ENCODE data around the gene HSD17B8. TPM values are rescaled to one million over a fixed set of nuclear protein-coding genes. Genes with fewer than 3 reads are reported as not detected.
A peak's percentile ranks its signal among the peaks of the same experiment; 100 is the strongest.

The HSD17B8 gene
- total RNA-seq, 1 experiment from 2014 or later: 22.0 TPM

DNA sequence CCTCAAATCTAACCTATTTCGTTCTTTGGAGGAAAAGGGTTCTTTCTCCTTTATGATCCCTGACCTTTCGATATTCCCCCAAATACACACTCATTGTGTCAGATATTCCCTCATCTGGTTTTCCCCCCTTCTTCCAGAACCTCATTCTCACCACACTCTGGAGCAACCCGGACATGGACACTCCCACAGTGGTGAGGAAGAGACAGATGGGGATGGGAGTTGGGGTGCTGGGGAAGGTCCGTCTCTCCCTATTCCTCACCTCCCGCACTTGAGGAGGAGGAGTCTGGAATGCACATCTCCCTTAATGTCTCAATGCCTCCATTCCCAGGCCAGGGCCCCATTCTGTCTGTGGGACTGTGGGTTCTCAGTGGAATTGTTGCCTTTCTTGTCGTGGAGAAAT is 2.5 kb upstream of the HSD17B8 start:
- ATAC-seq (no peak), DNase-seq (ENCODE audit: low read depth, low spot score) (no peak)
- H3K27me3 ChIP-seq (ENCODE audit: insufficient read depth, low read length): no peaks in the 10 kb centered on the region
- H3K27ac ChIP-seq (ENCODE audit: low read depth, low read length): peak overlapping the region; percentile 94
- H3K4me1 ChIP-seq (ENCODE audit: control insufficient read depth in 1 of 2, insufficient read depth in 2 of 2, low read length in 2 of 2): peaks cover 50 to 74% of the 10 kb centered on the region in 2 experiments
- peak overlapping the region; percentile 96 for H3K4me2 ChIP-seq (ENCODE audit: low read length)
- RAD21 ChIA-PET (ENCODE audit: low non-redundant PET in 1 of 2, low total read pairs in 2 of 2, uncharacterized antibody in 2 of 2, unreplicated experiment in 2 of 2): no interaction called here
- no TSS peak for BruUV-seq (replicated peaks)
- H3K36me3 ChIP-seq (ENCODE audit: control insufficient read depth in 1 of 2, insufficient read depth in 2 of 2, low read length in 2 of 2): peaks cover 14 to 30% of the 10 kb centered on the region in 2 experiments; a peak in 3 of 4 replicates
- no peaks in the 10 kb centered on the region for H4K20me1 ChIP-seq (ENCODE audit: insufficient read depth)
- POLR2A ChIA-PET: no interaction called here
- H3K79me2 ChIP-seq (ENCODE audit: insufficient read depth, low read length): peaks cover 64% of the 10 kb centered on the region
- TF ChIP-seq, protein P1, sequence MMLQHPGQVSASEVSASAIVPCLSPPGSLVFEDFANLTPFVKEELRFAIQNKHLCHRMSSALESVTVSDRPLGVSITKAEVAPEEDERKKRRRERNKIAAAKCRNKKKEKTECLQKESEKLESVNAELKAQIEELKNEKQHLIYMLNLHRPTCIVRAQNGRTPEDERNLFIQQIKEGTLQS (IDR thresholded peaks at IDR 0.05): no peak
- no peak for TF ChIP-seq CBX3 (IDR thresholded peaks at IDR 0.05; ENCODE audit: low read depth)
- no peak for TF ChIP-seq RAD21 (IDR thresholded peaks at IDR 0.05; ENCODE audit: low read depth)
- TF ChIP-seq FOSL1 (IDR thresholded peaks at IDR 0.05; ENCODE audit: low read depth): no peak
- no peak for TF ChIP-seq SP1 (IDR thresholded peaks at IDR 0.05; ENCODE audit: low read depth)
- TF ChIP-seq SRF (IDR thresholded peaks at IDR 0.05; ENCODE audit: low read depth): no peak
- no peaks in the 10 kb centered on the region for H3K9me3 ChIP-seq (ENCODE audit: control insufficient read depth in 1 of 2, insufficient read depth in 1 of 2, low read depth in 1 of 2, low read length in 2 of 2)
- CTCF ChIA-PET: no interaction called here
- intact Hi-C loops (cut with micrococcal nuclease): loop anchor here (10.0 kb wide), 1 partner anchor 213 kb away; the partner anchor contains the start of genes CUTA and PHF1
- no peak overlapping the region for H2AFZ ChIP-seq (ENCODE audit: low read depth, low read length, poor library complexity, severe bottlenecking)
- H3K4me3 ChIP-seq (replicated peaks in 1 of 2; ENCODE audit: low read depth in 1 of 2, low read length in 2 of 2): peak overlapping the region; percentile 63 to 69
- H3K9me2 ChIP-seq (ENCODE audit: insufficient read depth): no peaks in the 10 kb centered on the region
- peak overlapping the region; percentile 80 for H3K9ac ChIP-seq (ENCODE audit: low read length)

DNA sequence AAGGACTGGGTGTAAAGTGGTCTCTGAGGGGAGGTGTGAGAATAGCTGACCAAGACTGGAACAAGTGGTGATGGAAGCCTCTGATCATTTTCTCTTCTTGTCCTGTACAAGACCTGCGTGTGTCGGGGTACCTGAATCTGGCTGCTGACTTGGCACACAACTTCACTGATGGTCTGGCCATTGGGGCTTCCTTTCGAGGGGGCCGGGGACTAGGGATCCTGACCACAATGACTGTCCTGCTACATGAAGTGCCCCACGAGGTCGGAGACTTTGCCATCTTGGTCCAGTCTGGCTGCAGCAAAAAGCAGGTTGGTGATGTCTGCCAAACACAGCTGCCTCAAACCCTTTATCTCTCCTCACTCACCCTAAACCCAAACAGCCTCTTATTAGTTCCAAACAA is 1.7 kb upstream of the HSD17B8 start:
- intact Hi-C loops (cut with micrococcal nuclease): loop anchor here (10.0 kb wide), 1 partner anchor 212 kb away; the partner anchor contains the start of genes CUTA and PHF1
- Histone ChIP-seq H3K79me2 (ENCODE audit: insufficient read depth, low read length) (peaks cover 60% of the 10 kb centered on the region), H3K27ac (ENCODE audit: low read depth, low read length) (no peak overlapping the region), H3K36me3 (ENCODE audit: control insufficient read depth in 1 of 2, insufficient read depth in 2 of 2, low read length in 2 of 2) (peaks cover 14 to 27% of the 10 kb centered on the region in 2 experiments; a peak in 3 of 4 replicates), H3K4me3 (replicated peaks in 1 of 2; ENCODE audit: low read depth in 1 of 2, low read length in 2 of 2) (no peak overlapping the region), H3K9ac (ENCODE audit: low read length) (no peak overlapping the region), H3K27me3 (ENCODE audit: insufficient read depth, low read length) (no peaks in the 10 kb centered on the region), H3K9me3 (ENCODE audit: control insufficient read depth in 1 of 2, insufficient read depth in 1 of 2, low read depth in 1 of 2, low read length in 2 of 2) (no peaks in the 10 kb centered on the region), H3K4me2 (ENCODE audit: low read length) (no peak overlapping the region), H4K20me1 (ENCODE audit: insufficient read depth) (no peaks in the 10 kb centered on the region), H2AFZ (ENCODE audit: low read depth, low read length, poor library complexity, severe bottlenecking) (no peak overlapping the region), H3K4me1 (ENCODE audit: control insufficient read depth in 1 of 2, insufficient read depth in 2 of 2, low read length in 2 of 2) (peaks cover 49 to 75% of the 10 kb centered on the region in 2 experiments), H3K9me2 (ENCODE audit: insufficient read depth) (no peaks in the 10 kb centered on the region)
- no peak for DNase-seq (ENCODE audit: low read depth, low spot score)
- ATAC-seq: no peak
- BruUV-seq (replicated peaks): no TSS peak
- TF ChIP-seq POLR2AphosphoS5 (IDR thresholded peaks at IDR 0.05; ENCODE audit: low read depth, low read length): no peak
- TF ChIP-seq, protein P1 (IDR thresholded peaks at IDR 0.05): no peak
- RAD21 ChIA-PET (ENCODE audit: low non-redundant PET in 1 of 2, low total read pairs in 2 of 2, uncharacterized antibody in 2 of 2, unreplicated experiment in 2 of 2): no interaction called here
- POLR2A ChIA-PET: no interaction called here
- CTCF ChIA-PET: no interaction called here

All from HCT116 (cell line).